ENCODE data around the gene TXNDC5. TPM values are rescaled to one million over a fixed set of nuclear protein-coding genes. Genes with fewer than 3 reads are reported as not detected.

Gene TXNDC5
- total RNA-seq, 1 donor from 2014 or later, result 112 TPM

DNA sequence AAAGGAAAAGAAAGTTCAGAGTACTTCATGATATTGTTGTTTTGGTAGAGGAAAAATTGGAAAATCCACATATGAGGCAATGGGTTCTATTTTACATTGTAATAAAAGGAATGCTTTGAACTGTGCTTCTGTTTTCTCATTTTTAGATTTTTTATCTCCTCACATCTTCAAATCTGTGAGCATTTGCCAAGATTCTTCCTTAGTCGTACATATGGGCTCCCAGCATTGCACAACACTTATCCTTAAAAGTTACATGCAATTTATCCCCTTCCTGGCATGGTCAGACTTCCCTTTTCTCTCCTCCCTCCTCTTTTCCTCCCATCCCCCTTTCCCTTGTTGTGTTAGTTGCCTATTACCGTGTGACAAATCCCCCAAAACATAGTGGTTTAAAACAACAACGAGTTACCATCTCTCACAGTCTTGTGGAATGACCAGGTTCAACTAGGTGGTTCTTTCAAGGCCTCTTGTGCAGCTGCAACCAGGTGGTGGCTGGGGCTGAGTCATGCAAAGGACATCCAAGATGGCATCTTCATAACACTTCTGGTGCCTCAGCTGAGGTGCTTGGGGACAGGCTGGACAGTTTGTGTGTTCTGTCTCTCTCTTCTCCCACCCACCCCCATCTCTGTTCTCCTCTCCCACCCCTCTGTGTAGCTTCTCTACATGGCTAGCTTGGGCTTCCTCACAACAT lies 68.7 kb downstream of the TXNDC5 start:
- intact Hi-C loops (cut with micrococcal nuclease), result no loop called here
- DNase-seq, result no peak
- Mint-ChIP-seq H3K9me3 (no peaks in the 10 kb centered on the region), H3K27me3 (peaks cover 3% of the 10 kb centered on the region), H3K27ac (no peak overlapping the region), H3K4me3 (no peak overlapping the region), H3K36me3 (ENCODE audit: low read depth) (no peaks in the 10 kb centered on the region), H3K4me1 (no peaks in the 10 kb centered on the region)

DNA sequence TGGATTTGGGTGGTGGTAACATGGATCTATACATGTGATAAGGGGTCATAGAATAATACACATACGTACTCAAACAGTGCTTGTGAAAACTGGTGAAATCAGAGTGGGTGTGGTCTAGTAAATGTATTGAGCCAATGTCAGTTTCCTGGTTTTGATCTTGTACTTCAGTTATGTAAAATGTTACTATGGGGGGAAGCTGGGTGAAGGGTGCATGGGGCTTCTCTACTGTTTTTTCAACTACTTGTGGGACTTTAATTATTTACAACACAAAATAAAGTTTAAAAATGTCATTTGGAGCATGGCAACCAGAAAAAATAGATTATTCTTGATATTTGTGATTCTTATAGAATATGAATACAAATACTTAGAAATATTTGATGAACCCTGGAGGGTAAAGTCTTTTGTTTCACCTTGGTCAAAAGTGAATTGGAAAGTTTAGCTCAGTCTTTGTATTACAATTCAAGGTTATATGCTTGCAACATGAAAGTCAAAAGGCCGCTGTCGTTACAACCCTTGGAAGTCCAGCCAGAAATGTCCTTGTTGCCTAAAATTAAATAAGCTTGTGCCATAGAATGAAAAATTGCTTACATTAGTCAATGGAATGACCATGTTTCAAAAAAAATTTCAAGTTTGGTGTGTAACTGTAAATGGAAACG lies 74.1 kb downstream of the TXNDC5 start:
- H3K27me3 Mint-ChIP-seq, result peaks cover 3% of the 10 kb centered on the region
- intact Hi-C loops (cut with micrococcal nuclease), result no loop called here
- no peak for DNase-seq
- H3K4me1 Mint-ChIP-seq, result no peaks in the 10 kb centered on the region
- H3K4me3 Mint-ChIP-seq, result no peak overlapping the region
- no peaks in the 10 kb centered on the region for H3K9me3 Mint-ChIP-seq
- no peak overlapping the region for H3K27ac Mint-ChIP-seq
- no peaks in the 10 kb centered on the region for H3K36me3 Mint-ChIP-seq (ENCODE audit: low read depth)

GRCh38 chr6:7833751-7834070 lies 76.9 kb downstream of the TXNDC5 start:
- intact Hi-C loops (cut with micrococcal nuclease), result no loop called here

DNA sequence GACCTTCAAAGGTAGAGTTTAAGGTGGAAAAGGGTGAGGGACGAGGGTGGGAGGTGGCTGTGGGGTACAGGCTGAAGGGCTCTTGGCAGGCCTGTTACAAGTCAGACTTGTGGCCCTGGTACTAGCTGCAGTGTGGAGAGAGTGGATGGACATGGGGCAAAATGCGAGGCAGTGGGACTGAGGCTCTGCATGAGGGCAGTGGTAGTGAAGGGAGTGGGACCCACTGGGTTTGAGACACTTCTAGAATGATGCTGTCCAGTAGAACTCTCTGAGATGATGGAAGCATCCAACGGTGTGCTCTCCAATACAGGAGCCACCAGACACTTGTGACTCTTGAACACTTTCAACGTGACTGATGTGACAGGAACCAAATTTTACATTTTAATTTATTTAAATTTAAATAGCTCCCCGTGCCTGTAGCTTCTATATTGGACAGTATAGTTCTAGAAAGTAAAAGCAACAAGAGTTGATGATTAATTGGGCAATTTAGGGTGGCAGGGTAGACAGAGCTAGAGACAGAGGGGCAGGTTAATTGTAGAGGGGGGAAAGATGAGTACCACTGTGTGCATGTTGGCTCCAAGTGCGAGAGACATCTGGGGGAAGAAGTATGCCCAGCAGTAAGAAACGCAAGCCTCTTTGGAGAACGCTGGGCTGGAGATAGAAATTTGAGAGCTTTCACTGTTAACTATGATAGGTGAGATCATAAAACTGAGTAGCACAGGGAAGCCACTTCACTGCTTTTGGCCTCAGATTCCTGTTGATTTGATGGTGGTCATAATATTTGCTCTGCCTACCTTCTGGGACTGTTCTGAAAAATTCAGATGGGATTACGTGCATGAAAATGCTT lies 77.5 kb downstream of the TXNDC5 start:
- intact Hi-C loops (cut with micrococcal nuclease), result no loop called here

More at GRCh38 chr6:7833751-7834070, 76.9 kb downstream of the TXNDC5 start:
- Mint-ChIP-seq H3K9me3 (no peaks in the 10 kb centered on the region), H3K36me3 (ENCODE audit: low read depth) (no peaks in the 10 kb centered on the region), H3K27ac (no peak overlapping the region), H3K4me3 (no peak overlapping the region), H3K4me1 (no peaks in the 10 kb centered on the region), H3K27me3 (peaks cover 3% of the 10 kb centered on the region)
- DNase-seq, result no peak

More for the DNA sequence above, 77.5 kb downstream of the TXNDC5 start:
- Mint-ChIP-seq H3K27me3 (peaks cover 3% of the 10 kb centered on the region), H3K4me3 (no peak overlapping the region), H3K4me1 (no peaks in the 10 kb centered on the region), H3K9me3 (no peaks in the 10 kb centered on the region), H3K36me3 (ENCODE audit: low read depth) (no peaks in the 10 kb centered on the region), H3K27ac (no peak overlapping the region)
- DNase-seq, result no peak

Other genes with a start within 250 kb of the TXNDC5 start
- 0.50 and 0.56 TPM in 2 replicates for gene BMP6, start 184.7 kb downstream of the TXNDC5 start, total RNA-seq
- 15.7 and 19.6 TPM in 2 replicates for gene BLOC1S5, start 153.6 kb upstream of the TXNDC5 start, total RNA-seq
- gene EEF1E1, start 191.8 kb upstream of the TXNDC5 start, total RNA-seq, result 93.6 and 95.9 TPM in 2 replicates